ENCODE data around the gene FMN2. TPM values are rescaled to one million over a fixed set of nuclear protein-coding genes. Genes with fewer than 3 reads are reported as not detected.

The FMN2 gene
- total RNA-seq, 2 experiments from 2014 or later: not detected

- ChIA-PET POLR2A (no interaction called here), CTCF (no interaction called here)
- Mint-ChIP-seq H3K9me3 (no peaks in the 10 kb centered on the region), H3K4me1 (ENCODE audit: low read depth) (no peaks in the 10 kb centered on the region), H3K36me3 (ENCODE audit: low read depth) (no peaks in the 10 kb centered on the region), H3K27ac (no peak overlapping the region), H3K4me3 (no peak overlapping the region), H3K27me3 (no peaks in the 10 kb centered on the region)
- no peak for TF ChIP-seq CTCF (IDR thresholded peaks at IDR 0.05)
- ATAC-seq (no peak), DNase-seq (no peak)
- intact Hi-C loops (cut with micrococcal nuclease): no loop called here
Measured at GRCh38 chr1:240399381-240399780, 307.7 kb downstream of the FMN2 start.

GRCh38 chr1:240401731-240402130 is 310.0 kb downstream of the FMN2 start:
- Mint-ChIP-seq H3K36me3 (ENCODE audit: low read depth) (no peaks in the 10 kb centered on the region), H3K4me3 (no peak overlapping the region), H3K4me1 (ENCODE audit: low read depth) (no peaks in the 10 kb centered on the region), H3K9me3 (no peaks in the 10 kb centered on the region), H3K27me3 (no peaks in the 10 kb centered on the region), H3K27ac (no peak overlapping the region)
- no peak for ATAC-seq
- POLR2A ChIA-PET: no interaction called here
- no peak for TF ChIP-seq CTCF (IDR thresholded peaks at IDR 0.05)
- CTCF ChIA-PET: no interaction called here
- no peak for DNase-seq
- intact Hi-C loops (cut with micrococcal nuclease): no loop called here

GRCh38 chr1:240402326-240402725 is 310.6 kb downstream of the FMN2 start:
- ATAC-seq (no peak), DNase-seq (no peak)
- Mint-ChIP-seq H3K27me3 (no peaks in the 10 kb centered on the region), H3K4me3 (no peak overlapping the region), H3K36me3 (ENCODE audit: low read depth) (no peaks in the 10 kb centered on the region), H3K27ac (no peak overlapping the region), H3K4me1 (ENCODE audit: low read depth) (no peaks in the 10 kb centered on the region), H3K9me3 (no peaks in the 10 kb centered on the region)
- no peak for TF ChIP-seq CTCF (IDR thresholded peaks at IDR 0.05)
- ChIA-PET POLR2A (no interaction called here), CTCF (no interaction called here)
- intact Hi-C loops (cut with micrococcal nuclease): no loop called here

GRCh38 chr1:240404286-240404685 is 312.6 kb downstream of the FMN2 start:
- DNase-seq (no peak), ATAC-seq (no peak)
- H3K9me3 Mint-ChIP-seq: no peaks in the 10 kb centered on the region
- no peaks in the 10 kb centered on the region for H3K4me1 Mint-ChIP-seq (ENCODE audit: low read depth)
- CTCF ChIA-PET: no interaction called here
- H3K27ac Mint-ChIP-seq: no peak overlapping the region
- intact Hi-C loops (cut with micrococcal nuclease): loop anchor here (1.0 kb wide), 1 partner anchor 11 kb away; no protein-coding TSS in a partner anchor
- no peaks in the 10 kb centered on the region for H3K36me3 Mint-ChIP-seq (ENCODE audit: low read depth)
- no peak for TF ChIP-seq CTCF (IDR thresholded peaks at IDR 0.05)
- H3K4me3 Mint-ChIP-seq: no peak overlapping the region
- H3K27me3 Mint-ChIP-seq: no peaks in the 10 kb centered on the region
- POLR2A ChIA-PET: no interaction called here

GRCh38 chr1:240405751-240406150 is 314.1 kb downstream of the FMN2 start:
- Mint-ChIP-seq H3K4me3 (no peak overlapping the region), H3K4me1 (ENCODE audit: low read depth) (no peaks in the 10 kb centered on the region), H3K27ac (no peak overlapping the region), H3K9me3 (no peaks in the 10 kb centered on the region), H3K36me3 (ENCODE audit: low read depth) (no peaks in the 10 kb centered on the region), H3K27me3 (no peaks in the 10 kb centered on the region)
- DNase-seq: no peak
- ATAC-seq: no peak
- intact Hi-C loops (cut with micrococcal nuclease): no loop called here
- no peak for TF ChIP-seq CTCF (IDR thresholded peaks at IDR 0.05)
- POLR2A ChIA-PET: no interaction called here
- CTCF ChIA-PET: no interaction called here
